Bone marrow (tissue), 2 donors: Measurements from ENCODE around the gene GPC4.
"Not testable (repeated sequence)": the region's sequence is repeated elsewhere in the genome, so short reads cannot be mapped to it uniquely, and the experiment has no call there.

ENCODE experiments used
- DNase-seq, 2 donors: peaks; one replicate each; lab custom pipeline; 2025; lab: John Stamatoyannopoulos, UW

The GPC4 gene

DNA sequence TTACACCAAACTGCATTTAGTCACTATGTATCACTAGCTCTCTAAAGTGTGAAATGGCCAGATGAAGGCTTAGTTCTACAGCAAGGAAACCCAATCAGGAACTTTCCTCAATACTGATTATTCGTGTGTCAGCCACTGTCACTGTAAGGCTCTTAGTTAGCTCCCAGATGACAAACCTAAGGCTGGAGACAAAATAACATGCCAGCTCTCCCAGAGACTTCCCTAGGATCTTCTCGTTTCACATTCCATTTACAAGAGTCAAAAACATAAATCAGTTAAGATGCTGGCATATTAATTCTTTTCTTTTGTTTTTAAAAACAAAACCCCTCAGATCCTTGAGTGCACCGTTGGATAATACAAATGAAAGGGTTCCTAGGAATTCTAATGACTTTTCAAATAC is 109.0 kb downstream of the GPC4 start:
- no peak for DNase-seq

DNA sequence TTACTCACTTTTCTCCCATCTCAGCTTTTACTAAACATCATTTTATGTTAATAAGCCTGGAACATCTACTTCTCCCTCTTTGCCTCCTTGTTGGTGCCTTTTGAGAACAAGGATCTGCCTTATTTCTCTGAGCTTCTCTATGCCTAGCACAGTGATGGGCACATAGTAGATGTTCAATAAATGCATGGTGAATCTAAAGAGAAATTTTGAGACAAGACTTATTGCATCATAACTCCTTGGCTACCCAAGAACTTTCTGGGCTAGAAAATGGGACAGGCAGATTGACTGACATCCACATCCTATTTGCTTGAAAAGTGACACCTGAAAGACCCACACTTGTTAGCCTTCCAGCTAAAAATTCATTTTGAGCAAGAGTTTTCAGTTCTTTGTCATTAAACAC is 109.9 kb downstream of the GPC4 start:
- no peak for DNase-seq

DNA sequence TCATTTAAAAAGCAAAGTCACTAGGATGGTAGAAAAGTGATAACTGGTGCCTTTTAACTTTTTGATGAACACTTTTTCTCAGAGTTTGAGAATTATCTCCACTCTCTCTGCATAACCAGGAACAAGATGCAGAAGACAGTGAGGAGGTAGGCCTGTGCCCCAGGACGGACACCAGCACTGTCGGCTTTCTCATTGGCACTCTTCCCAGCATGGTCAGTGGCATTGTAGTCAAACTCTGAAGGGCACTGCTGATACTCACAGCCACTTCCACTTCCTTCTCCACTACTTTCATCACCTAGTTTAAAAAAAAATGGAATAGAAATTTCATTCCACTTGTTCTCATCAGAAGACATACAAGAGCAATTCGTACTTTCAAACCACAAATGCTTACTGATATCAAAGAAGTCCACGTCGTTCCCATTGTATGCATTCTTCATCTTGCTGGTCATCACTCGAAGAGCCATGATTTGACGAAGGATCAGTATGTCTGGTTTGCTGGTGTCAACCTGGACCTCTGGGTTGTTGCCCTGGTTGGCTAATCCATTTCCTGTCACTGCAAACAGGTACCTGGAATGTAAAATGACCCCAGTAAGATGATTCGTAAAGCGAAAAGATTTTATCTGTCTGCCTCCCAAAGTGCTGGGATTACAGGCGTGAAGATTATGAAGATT is 112.4 kb downstream of the GPC4 start:
- no peak for DNase-seq

DNA sequence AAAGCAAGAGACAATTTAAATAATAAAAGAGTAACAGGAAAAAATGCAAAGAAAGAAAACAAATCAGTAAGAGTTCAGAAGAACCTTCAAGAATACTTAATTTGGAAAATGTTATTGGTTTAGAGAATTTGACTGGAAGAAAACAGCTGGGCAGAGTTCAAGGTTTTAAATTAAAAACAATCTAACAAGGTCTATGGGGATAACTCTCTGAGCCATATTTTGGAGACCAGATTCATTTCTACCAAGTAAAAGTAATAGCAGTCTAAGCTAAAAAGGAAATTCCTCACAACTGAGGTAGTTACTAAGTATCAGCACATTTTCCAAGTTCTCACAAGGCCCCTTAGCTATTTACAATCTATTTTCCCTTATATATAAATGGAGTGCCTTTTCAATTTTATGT is 114.7 kb downstream of the GPC4 start:
- no peak for DNase-seq

DNA sequence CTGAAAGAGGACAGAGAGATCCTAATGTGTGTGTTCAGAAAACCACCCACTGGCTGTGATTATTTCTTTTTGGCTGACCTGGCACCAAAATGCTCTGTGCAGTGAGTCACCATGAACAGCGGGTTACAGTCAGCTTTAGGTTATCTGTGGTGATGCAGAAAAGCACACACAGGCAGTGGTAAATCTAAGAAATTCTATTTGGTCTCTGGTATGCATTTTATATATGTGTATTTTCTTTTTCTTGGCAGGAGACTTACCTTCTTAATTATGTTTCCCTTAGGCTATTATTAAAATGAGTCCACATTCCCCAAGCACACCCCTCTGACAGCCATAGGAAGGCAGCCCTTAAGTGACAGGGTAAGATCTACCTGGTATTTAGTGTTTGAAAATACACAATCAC is 118.0 kb downstream of the GPC4 start:
- DNase-seq: no peak

DNA sequence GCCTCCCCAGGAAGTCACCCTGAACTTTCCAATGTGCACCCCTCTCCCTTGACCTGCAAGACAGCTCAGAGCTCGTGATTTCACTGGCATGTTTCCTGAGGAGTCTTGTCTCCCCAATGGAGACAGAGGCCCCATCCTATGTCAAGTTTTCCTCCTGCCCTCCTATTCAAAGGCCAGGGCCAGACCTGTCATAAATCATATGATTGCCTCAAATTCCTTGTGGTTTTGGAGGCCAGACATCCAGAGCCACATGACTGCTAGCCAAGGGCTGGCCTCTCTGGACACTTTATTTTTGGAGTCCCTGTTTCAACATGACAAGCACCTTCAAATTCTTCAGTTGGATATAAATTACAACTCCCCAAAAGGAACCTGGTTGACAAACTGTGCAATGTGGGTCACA is 121.2 kb downstream of the GPC4 start:
- DNase-seq: no peak

DNA sequence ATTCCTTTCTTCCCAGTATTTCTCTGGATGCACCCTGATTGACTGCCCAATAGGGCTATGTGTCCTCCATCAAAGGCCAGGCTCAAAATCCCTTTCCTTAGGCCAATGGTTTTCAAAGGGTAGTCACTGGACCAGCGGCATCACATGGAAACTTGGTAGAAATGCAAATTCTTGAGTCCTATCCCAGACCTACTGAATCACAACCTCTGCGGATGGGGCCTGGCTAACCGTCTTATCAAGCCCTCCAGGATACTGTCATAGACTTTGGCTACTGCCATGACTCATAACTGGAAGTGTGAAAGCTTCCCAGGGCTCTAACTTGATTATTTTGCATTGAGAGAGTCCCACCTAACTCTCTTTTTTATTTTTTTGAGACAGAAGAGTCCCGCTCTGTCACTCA is 125.2 kb downstream of the GPC4 start:
- no peak for DNase-seq

DNA sequence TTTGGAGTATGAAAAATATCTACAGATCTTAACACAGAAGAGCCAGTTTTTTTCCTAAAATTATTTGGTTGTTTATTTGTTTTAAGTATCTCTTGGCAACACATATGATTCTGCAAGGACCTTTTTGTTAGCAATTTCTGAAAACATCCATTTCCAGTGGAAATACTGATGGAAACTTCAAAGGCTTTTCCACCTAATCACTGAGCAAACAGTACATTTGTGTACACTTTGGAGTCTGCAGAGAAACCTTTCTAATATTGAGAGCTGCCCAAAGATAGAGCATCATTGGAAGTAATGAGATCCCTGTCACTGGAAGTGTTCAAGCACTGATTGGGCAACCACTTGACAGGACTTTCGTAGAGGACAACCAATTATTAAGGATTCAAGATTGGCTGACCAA is 127.4 kb downstream of the GPC4 start:
- no peak for DNase-seq

DNA sequence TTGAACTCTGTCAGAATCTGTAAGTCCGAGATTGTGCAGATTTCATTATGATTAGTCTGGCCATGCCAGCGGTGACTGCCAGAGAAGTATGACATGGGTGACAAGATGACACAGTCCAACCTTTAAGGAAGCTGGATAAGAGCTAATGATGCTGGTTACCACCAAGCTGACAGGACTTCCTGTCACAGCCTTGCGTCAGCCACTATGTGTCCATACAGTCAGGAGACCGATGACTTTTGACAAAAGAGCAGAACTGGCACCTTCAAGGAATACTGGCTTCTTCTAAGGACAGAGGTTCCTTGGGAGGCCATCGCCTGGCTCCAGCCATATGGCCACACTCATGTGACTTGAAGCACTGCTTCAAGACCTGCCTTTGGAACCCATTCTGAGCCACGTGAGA is 129.9 kb downstream of the GPC4 start:
- DNase-seq: no peak

DNA sequence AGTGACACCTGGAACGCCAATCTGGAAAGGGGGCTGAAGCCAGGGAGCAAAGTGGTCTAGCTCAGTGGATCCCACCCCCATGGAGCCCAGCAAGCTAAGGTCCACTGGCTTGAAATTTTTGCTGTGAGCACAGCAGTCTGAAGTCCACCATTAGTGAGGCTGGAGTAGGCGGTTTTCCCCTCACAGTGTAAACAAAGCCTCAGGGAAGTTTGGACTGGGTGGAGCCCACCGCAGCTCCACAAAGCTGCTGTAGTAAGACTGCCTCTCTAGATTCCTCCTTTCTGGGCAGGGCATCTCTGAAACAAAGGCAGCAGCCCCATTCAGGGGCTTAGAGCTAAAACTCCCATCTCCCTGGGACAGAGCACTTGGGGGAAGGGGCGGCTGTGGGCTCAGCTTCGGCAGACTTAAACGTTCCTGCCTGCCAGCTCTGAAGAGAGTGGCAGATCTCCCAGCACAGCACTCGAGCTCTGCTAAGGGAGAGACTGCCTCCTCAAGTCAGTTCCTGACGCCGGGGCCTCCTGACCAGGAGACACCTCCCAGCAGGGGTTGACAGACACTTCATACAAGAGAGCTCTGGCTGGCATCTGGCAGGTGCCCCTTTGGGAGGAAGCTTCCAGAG is 136.1 kb downstream of the GPC4 start:
- DNase-seq: not testable (repeated sequence)

DNA sequence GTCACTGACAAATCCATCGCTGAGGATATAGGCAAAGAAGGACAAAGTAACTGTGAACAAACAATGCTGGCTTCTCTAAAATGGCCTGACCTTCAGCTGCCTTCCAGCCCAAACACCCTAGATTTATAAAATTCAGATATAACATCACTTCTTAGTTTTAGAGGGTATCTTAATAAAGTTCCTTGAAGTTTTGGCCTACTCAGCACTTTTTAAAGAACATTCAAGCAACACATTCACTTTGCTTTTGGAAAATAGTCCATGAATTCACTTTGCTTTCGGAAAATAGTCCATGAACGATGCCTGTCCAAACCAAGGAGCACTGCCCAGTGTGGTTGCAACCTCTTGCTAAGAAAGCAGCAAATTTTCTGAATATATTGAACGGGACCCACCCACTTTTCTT is 142.1 kb downstream of the GPC4 start:
- DNase-seq: no peak

DNA sequence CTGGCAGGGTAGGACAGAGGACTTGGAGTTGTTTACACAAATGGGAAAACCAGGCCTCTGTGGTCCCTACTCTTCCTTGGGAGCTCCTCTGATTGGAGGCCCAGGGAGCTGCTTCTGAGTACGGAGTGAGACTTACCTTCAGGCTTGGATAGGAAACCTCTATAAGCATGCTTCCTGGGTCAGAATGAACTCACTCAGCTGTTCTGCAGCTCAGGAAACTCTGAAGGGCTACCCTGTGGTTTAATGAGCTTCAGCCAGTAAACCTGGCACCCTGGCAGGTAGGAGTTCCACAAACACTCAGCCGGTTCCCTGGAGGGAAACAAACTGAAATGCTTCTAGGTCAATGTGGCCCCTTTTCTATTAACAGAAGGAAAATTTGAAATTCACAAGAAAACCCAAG is 146.1 kb downstream of the GPC4 start:
- DNase-seq: no peak

DNA sequence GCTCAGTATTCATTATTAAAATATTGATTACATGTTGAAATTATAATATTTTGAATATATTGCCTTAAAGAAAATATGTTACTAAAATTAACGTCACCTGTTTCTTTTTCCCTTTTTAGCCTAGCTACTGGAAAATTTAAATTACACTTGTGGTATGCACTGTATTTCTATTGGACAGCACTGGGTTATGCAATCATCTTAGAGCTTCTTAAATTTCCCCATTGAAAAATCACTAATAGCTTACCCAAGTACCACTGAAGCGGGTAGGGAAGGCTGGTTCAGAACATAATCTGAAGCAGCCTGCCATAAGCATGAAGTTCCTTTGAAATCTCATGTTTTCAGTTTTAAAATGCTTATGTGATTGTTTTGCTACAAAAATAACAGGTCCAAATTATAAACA is 147.7 kb downstream of the GPC4 start:
- DNase-seq: no peak

DNA sequence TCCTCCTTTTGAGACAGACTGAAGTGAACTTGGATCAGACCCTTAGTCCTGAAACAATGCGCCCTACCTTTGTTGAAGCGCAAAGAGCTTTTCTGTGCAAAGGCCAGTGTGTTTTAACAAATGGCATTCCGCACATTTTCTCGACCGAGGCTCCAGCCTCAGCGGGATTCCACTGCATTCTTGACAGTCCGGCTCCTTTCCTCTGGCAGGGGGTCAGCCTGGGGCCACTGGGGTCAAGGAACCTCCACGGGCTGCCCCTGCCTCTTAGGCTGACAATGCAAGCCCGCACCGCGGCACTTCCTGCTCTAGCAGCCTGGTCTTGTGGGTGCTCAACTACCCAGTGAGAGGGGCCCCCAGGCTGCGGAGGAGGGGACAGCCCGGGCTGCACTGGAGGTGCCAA is 150.0 kb downstream of the GPC4 start:
- DNase-seq: no peak

DNA sequence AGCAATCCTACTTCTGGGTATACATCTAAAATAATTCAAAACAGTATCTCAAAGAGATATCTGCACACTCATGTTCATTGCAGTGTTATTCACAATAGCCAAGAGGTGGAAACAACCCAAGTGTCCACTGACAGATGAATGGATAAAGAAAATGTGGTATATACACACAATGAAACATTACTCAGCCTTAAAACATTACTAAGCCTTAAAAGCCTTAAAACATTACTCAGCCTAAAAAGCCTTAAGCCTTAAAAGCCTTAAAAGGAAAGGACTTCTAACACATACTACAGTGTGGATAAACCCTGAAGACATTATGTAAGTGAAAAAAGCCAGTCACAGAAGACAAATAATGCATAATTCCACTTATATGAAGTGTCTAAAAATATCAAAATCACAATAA is 156.8 kb downstream of the GPC4 start:
- DNase-seq: no peak

DNA sequence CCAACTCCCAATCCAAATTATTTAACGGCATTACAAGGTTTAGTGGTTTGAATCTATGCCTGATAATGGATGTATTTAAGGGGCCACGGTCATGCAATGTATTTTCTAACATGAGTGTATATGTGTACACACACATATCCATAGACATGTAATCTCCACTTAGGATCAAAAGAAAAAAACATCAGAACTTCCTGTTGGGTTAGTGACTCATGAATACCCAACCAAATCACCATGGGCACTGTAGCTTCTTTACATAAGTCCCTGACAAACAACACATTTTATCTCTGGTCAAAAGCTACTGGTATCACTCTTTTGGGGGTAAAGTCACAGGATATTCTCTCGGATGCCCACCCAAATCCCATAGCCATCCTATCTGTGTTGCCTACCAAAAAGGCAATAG is 160.6 kb downstream of the GPC4 start:
- DNase-seq: no peak

DNA sequence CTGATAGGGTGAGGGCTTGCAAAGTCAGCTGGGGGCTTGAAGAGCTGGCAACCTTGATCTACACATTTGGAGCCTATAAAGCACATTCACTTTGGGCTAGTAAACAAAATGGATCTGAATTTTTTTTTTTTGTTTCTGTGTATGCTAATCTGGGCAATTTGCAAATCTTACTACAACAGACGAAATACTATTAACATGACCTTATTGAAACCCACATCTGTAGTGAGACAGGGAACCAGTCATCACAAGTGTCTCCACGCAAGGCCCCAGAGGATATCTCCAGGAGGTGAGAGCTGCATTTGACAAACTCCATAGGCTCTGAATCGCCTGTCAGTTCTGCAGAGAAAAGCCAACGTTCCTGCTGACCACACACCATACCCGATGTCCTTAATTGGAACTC is 164.1 kb downstream of the GPC4 start:
- DNase-seq: no peak

DNA sequence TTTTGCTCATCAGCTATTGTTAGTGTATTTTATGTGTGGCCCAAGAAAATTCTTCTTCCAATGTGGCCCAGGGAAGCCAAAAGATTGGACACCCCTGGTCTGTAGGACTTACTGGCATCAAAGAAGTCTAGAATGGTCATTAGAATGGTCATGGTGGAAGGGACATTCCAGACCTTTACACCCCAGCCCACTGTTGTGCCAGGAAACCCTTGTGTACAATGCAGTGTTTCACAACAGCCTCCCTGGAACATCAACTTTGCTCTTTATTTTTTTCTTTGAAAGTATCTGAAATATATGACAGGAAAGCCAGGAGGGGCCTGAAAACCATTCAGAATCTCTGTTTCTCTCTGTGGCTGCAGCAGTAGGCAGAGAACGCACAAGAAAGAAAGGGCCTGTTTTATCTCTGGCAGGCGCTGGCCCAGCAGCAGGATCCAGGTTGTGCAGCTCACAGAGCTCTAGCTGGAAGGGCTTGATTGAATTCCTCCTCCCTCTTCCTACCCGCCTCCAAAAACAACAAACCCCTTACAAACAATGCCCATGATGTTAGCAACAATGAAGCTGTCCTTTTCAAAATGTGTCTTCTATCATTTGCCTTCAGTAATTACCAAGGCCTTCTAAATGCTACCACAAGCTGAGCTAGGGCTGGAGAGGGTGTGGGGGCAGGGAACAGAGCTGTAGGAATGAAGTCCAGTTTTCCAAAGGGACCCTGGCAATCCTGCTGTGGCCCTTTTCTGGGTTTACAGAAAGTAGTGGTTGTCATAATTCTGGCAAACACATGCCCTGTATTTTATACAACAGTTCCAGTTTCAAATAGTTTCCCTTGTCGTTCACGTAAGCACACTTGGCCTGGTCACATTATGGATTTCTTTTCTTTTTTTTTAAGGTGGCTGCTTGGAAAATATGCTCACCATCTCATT is 164.8 kb downstream of the GPC4 start:
- DNase-seq: no peak
